ENCODE data around the gene DOCK7. TPM values are rescaled to one million over a fixed set of nuclear protein-coding genes. Genes with fewer than 3 reads are reported as not detected.

Gene DOCK7
- total RNA-seq, 3 donors from 2014 or later: 35.7 to 60.7 (median 49.2) TPM

DNA sequence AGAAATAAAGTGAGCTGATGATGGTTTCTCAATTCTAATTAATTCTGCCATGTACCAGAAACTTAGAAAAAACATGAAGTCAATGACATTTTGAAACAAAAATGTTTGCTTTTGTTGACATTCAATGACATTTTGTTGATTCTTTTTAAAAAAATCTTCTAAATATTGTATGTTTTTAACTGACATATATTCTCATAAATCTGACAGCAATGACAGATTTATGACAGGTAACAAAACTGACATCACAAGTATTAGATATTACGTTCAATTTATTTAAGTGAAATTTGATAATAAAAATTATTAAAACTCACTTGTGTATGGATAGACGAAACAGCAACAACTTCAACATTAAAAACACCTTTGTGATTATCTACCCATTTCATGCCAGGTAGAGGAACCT is 126.9 kb downstream of the DOCK7 start:
- intact Hi-C loops (cut with DNase I; ENCODE audit: low total_unique reads): no loop called here
- DNase-seq (ENCODE audit: low spot score in 2 of 2): no peak
- Histone ChIP-seq H3K36me3 (no peaks in the 10 kb centered on the region), H3K27me3 (no peaks in the 10 kb centered on the region), H3K4me3 (no peak overlapping the region), H3K27ac (no peak overlapping the region), H3K9me3 (no peaks in the 10 kb centered on the region), H3K4me1 (no peaks in the 10 kb centered on the region)
- no peak for TF ChIP-seq POLR2AphosphoS5 (IDR thresholded peaks at IDR 0.05)
- no peak for TF ChIP-seq CTCF (IDR thresholded peaks at IDR 0.05)
- TF ChIP-seq POLR2A (IDR thresholded peaks at IDR 0.05): no peak

GRCh38 chr1:62544570-62544969 is 143.6 kb downstream of the DOCK7 start:
- Histone ChIP-seq H3K9me3 (no peaks in the 10 kb centered on the region), H3K4me1 (no peaks in the 10 kb centered on the region), H3K27me3 (no peaks in the 10 kb centered on the region), H3K36me3 (peaks cover 3% of the 10 kb centered on the region), H3K27ac (no peak overlapping the region), H3K4me3 (no peak overlapping the region)
- no peak for DNase-seq (ENCODE audit: low spot score in 2 of 2)
- intact Hi-C loops (cut with DNase I; ENCODE audit: low total_unique reads): no loop called here
- TF ChIP-seq CTCF (IDR thresholded peaks at IDR 0.05): no peak
- TF ChIP-seq POLR2A (IDR thresholded peaks at IDR 0.05): no peak
- TF ChIP-seq POLR2AphosphoS5 (IDR thresholded peaks at IDR 0.05): no peak

DNA sequence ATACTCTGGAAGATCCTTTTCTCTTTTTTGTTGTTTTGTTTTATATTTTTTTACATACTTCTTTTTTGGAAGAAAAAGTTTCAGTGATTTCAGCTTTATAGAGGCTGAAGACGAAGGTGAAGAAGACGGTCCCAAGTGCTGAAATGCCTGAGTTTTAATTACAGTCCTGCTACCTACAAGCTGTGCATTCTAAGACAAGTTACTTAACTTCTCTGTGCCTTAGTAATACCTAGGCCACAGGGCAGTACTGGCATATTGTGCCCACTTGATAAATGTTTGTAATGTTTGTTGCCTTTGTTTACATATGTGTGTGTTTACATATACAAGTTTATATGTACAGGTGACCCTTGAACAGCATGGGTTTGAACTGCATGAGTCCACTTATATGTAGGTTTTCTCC is 147.1 kb downstream of the DOCK7 start:
- H3K27me3 ChIP-seq: no peaks in the 10 kb centered on the region
- TF ChIP-seq POLR2A (IDR thresholded peaks at IDR 0.05): no peak
- TF ChIP-seq CTCF (IDR thresholded peaks at IDR 0.05): no peak
- TF ChIP-seq POLR2AphosphoS5 (IDR thresholded peaks at IDR 0.05): no peak
- no peaks in the 10 kb centered on the region for H3K9me3 ChIP-seq
- no peak overlapping the region for H3K27ac ChIP-seq
- DNase-seq (ENCODE audit: low spot score in 2 of 2): no peak
- H3K36me3 ChIP-seq: no peaks in the 10 kb centered on the region
- no peaks in the 10 kb centered on the region for H3K4me1 ChIP-seq
- no peak overlapping the region for H3K4me3 ChIP-seq
- intact Hi-C loops (cut with DNase I; ENCODE audit: low total_unique reads): no loop called here

DNA sequence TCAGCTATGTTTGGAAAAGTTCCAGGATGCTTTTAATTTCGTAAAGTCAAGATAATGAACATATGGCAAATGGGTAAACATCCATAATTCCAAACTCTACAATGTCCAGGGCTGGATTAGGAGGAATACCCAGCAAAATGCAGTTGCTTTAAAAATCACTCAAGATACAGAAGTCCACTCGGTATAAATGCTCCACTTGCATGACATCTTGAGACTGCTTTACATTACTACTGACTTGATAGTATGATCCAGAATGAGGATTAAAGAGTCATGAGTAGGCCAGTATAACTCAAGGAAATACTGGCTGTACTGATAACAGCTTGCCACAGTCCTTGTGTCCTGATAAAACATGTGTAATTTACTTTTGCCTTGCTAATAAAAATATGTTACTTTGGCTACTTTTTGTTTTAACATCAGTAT is 149.1 kb downstream of the DOCK7 start:
- H3K36me3 ChIP-seq: peaks cover 3% of the 10 kb centered on the region
- no peak for TF ChIP-seq POLR2A (IDR thresholded peaks at IDR 0.05)
- no peak for TF ChIP-seq POLR2AphosphoS5 (IDR thresholded peaks at IDR 0.05)
- no peak for TF ChIP-seq CTCF (IDR thresholded peaks at IDR 0.05)
- no peaks in the 10 kb centered on the region for H3K9me3 ChIP-seq
- no peak for DNase-seq (ENCODE audit: low spot score in 2 of 2)
- no peaks in the 10 kb centered on the region for H3K27me3 ChIP-seq
- no peak overlapping the region for H3K4me3 ChIP-seq
- intact Hi-C loops (cut with DNase I; ENCODE audit: low total_unique reads): no loop called here
- no peak overlapping the region for H3K27ac ChIP-seq
- H3K4me1 ChIP-seq: no peaks in the 10 kb centered on the region

DNA sequence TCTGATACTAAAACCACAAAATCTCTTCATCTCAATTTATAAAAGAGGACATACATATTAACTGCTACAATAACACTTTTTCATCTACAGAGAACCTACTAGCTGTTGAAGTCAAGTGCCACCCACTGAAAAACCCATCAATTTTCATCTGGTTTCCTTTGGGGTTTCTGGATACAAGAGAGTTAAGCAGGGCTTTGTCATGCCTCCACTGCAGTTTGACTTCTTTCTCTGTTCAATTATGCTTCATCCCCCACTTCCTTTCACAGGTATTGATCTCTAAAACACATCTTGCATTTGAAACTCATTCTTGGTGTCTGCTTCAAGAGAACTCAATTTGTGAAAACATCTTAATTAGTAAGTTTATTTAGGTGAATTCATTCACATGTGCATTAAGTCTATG is 151.3 kb downstream of the DOCK7 start:
- TF ChIP-seq POLR2A (IDR thresholded peaks at IDR 0.05) (no peak), POLR2AphosphoS5 (IDR thresholded peaks at IDR 0.05) (no peak), CTCF (IDR thresholded peaks at IDR 0.05) (no peak)
- no peak overlapping the region for H3K27ac ChIP-seq
- no peaks in the 10 kb centered on the region for H3K9me3 ChIP-seq
- H3K4me3 ChIP-seq: no peak overlapping the region
- H3K36me3 ChIP-seq: peaks cover 3% of the 10 kb centered on the region
- intact Hi-C loops (cut with DNase I; ENCODE audit: low total_unique reads): no loop called here
- no peak for DNase-seq (ENCODE audit: low spot score in 2 of 2)
- H3K27me3 ChIP-seq: no peaks in the 10 kb centered on the region
- no peaks in the 10 kb centered on the region for H3K4me1 ChIP-seq

All from breast epithelium (tissue), 4 donors.